Measurements from ENCODE around the gene STARD8.
"Not testable (repeated sequence)": the region's sequence is repeated elsewhere in the genome, so short reads cannot be mapped to it uniquely, and the experiment has no call there.

STARD8 gene

DNA sequence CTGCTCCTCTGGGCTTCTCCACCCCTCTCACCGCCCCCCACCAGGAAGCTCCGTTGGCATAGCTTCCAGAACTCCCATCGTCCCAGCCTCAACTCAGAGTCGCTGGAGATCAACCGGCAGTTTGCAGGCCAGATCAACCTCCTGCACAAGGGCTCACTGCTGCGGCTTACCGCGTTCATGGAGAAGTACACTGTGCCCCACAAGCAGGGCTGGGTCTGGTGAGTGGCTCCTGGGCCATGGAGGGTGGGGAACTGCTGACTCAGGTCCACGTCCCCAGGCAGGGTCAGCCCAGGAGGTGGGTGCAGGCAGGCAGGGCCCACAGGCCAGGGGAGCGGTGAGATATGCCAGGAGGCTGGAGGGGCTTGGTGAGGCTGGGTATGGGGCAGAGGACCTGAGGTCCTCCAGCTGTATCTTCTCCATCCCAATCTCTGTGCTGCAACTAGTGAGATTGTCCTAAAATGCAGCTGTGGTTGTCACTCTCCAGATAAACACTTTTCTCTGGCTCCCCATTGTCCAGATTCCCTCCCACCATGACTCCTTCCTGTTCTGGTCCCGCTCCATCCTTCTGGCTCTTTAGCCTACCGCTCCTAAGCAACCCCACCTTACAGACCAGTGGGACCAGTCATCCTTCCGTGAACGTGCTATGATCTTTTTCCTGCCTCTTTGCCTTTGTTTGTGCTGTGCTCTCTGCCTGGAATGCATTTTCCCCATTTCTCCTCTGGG lies 71.9 kb downstream of the STARD8 start:
- no peak for DNase-seq

DNA sequence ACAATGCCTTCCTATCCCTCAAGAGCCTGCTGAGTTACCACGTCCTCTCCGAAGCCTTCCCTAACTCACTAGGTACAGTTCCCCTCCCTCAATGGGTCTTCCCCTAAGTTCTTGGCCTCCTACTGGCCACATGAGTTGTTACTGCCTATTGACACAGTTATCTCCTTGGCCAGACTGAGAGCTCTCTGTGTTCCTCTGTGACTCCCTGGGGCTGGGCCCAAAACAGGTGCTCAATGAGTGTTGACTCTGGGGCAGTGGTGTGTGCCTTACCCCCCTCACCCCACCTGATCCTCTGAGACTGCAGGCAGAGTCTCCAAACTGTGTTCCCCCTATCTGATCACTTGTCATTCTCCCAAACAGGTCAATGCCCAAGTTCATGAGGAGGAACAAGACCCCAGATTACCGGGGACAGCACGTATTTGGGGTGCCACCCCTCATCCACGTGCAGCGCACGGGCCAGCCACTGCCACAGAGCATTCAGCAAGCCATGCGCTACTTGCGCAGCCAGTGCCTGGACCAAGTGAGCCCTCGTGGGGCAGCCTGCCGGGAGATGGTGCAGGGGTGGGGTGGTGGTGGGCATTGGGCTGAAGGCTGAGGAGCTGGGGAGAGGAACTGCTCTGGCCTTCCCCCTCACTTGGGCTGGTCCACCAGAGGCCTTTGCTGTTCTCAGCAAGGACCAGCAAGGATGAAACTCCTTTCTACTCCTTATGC lies 72.6 kb downstream of the STARD8 start:
- no peak for DNase-seq

DNA sequence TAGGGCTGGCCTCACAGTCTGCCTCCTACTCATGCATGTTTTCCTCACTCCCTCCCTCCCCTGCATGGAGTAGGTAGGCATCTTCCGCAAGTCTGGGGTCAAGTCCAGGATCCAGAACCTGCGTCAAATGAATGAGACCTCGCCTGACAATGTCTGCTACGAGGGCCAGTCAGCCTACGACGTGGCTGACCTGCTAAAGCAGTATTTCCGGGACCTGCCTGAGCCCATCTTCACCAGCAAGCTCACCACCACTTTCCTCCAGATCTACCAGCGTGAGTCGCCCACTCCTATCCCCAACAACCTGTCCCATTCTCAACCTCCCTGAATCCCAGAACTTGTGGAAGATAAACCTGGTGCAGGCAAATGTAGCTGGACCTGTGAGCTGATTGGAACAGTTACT lies 73.4 kb downstream of the STARD8 start:
- DNase-seq: no peak

GRCh38 chrX:68721546-68721945 lies 74.1 kb downstream of the STARD8 start:
- DNase-seq: no peak

GRCh38 chrX:68721991-68722860 lies 74.8 kb downstream of the STARD8 start:
- no peak for DNase-seq

- DNase-seq: no peak
Measured at GRCh38 chrX:68723491-68724155, 76.2 kb downstream of the STARD8 start.

GRCh38 chrX:68724531-68725020 lies 77.1 kb downstream of the STARD8 start:
- no peak for DNase-seq

DNA sequence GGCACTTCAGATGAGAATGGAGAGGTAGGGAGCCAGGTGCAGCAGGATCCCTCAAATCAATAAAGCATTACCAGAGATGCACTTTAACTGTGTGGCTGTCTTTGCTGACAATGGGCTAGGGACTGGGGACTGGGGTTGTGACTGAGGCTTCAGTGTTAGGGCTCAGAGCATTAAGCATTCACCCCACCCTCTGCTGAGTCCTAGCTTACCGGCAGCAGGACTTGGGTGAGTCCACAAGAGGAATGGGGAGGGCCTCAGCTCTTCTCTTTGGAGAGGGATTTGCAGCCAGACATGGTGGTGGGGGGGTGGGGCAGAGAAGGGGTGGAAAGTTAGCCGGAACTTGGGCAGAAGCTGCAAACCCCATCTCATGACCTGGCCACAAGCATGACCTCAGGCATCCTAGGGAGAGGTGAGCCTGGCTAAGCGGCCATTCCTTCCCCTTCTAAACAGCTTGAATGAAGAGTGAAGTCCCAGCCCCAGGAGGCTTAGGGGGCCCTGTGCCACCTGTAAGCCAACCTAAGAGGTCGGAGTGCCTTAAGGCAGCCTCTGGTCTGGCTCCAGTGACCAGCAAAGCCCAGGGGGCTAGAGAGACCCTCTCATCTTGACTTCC lies 78.4 kb downstream of the STARD8 start:
- DNase-seq: no peak

GRCh38 chrX:68726366-68726765 lies 78.9 kb downstream of the STARD8 start:
- no peak for DNase-seq

DNA sequence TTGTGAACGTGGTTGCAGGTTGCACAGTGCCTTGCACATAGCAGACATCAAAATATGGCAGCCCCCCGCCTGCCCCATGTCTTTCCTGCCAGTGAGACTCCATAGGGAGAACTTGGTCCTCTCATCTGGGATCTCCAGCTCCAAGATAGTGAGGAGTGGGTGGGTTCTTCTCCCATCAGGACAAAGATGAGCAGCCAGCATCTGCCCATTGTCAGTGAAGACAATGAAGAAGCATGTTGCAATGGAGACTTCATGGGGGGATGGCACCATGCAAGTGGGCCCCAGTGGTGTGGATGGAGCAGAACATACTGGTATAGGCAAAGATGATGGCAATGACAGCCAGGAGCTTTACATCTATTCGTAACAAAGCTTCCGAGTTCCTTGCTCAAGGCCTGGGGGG lies 80.2 kb downstream of the STARD8 start:
- DNase-seq: no peak

- no peak for DNase-seq
Measured at GRCh38 chrX:68728186-68728585, 80.7 kb downstream of the STARD8 start.

GRCh38 chrX:68731254-68731653 lies 83.8 kb downstream of the STARD8 start:
- DNase-seq: no peak

- peak; percentile 13 for DNase-seq
Measured at GRCh38 chrX:68732906-68733493, 85.5 kb downstream of the STARD8 start.

GRCh38 chrX:68735266-68735665 lies 87.8 kb downstream of the STARD8 start:
- DNase-seq: no peak

DNA sequence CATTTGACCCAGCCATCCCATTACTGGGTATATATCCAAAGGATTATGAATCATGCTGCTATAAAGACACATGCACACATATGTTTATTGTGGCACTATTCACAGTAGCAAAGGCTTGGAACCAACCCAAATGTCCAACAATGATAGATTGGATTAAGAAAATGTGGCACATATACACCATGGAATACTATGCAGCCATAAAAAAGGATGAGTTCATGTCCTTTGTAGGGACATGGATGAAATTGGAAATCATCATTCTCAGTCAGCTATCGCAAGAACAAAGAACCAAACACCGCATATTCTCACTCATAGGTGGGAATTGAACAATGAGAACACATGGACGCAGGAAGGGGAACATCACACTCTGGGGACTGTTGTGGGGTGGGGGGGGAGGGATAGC lies 94.4 kb downstream of the STARD8 start:
- DNase-seq: not testable (repeated sequence)

DNA sequence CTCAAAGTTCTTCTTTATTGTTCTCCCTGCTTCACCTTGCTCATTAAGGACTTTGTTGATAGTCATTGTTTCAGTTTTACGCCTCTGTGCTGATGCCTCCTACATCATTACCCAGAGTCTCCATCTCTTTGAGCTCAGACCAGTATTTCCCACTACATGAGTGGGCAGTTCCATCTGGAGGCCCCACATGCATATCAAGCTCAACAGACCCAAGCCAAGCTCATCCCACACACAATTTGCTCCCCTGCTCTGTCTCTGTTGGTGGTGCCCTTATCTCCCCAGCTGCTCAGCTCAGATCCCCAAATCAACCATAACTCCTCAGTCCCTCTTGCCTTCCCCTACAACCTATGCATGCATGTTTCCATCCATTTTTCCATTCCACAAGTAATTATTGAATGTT lies 96.3 kb downstream of the STARD8 start:
- no peak for DNase-seq

GRCh38 chrX:68746988-68747387 lies 99.5 kb downstream of the STARD8 start:
- no peak for DNase-seq

GRCh38 chrX:68748030-68748429 lies 100.6 kb downstream of the STARD8 start:
- no peak for DNase-seq

DNA sequence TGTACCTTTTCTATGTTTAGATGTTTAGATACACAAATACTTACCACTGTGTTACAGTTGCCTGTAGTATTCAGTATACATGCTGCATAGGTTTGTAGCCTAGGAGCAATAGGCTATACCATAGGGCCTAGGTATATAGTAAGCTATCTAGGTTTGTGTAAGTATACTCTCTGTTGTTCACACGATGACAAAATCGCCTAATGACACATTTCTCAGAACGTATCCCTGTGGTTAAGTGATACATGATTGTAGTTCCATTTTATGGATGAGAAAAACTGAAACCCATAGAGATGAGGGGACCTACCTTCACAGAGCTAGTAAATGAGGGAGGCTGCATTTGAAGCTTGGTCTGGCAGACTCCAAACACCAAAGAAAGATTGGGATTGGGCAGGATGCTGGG lies 102.0 kb downstream of the STARD8 start:
- DNase-seq: no peak

- no peak for DNase-seq
Measured at GRCh38 chrX:68750316-68750715, 102.8 kb downstream of the STARD8 start.

- no peak for DNase-seq
Measured at GRCh38 chrX:68751372-68751771, 103.9 kb downstream of the STARD8 start.

DNA sequence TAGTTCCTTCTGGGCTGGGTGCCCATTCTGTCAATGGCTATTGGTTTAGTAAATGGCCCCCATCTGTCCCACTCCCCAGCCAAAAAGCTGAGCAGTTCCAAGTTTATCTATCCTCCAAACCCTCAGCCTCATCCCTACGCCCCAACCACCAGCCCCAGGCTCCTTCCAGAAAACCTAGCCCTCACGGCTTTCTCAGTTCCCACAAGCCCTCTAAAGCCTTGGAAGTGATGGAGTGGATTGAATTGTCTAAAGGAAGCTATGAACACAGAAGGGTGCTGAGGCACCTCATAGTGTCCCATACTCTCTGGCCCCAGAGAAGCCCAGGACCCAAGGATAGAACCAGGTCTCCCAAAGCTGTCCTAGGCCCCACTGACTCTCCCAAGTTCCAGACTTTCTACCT lies 105.8 kb downstream of the STARD8 start:
- no peak for DNase-seq
